Endothelial cell of umbilical vein (primary cell): ENCODE results near the gene CELF5. TPM values are rescaled to one million over a fixed set of nuclear protein-coding genes. Genes with fewer than 3 reads are reported as not detected.

Experiments
- BruUV-seq: library from RNA; stranded (reverse); fragments of 400-500 nt; replicated peaks from 2 replicates; lab custom pipeline; 2021; lab: Mats Ljungman, UMichigan
- CTCF ChIA-PET: fragments of 300-600, 350-600 bp; sonication (Branson Sonifier 250); formaldehyde crosslinking; loops from one replicate; lab custom pipeline; 2021; ENCODE audit warnings: antibody characterized with exemption, inconsistent platforms; lab: Charles Lee
- POLR2A ChIA-PET: fragments of 300-600, 350-600 bp; sonication (Branson Sonifier 250); formaldehyde crosslinking; loops from one replicate; lab custom pipeline; 2021; ENCODE audit warnings: antibody characterized with exemption, inconsistent platforms; lab: Charles Lee
- DNase-seq: peaks from one replicate; pipeline ENCODE4 v3.0.0-alpha.2; 2011; ENCODE audit warnings: low read depth, low spot score
- FAIRE-seq: peaks from 2 replicates; lab custom pipeline; 2011; peaks lifted over from hg19 to GRCh38; lab: Jason Lieb, UNC
- H2AFZ ChIP-seq: 2 replicates; pipeline ENCODE4 v1.6.0; 2012; ENCODE audit warnings: low read depth, low read length, control low read depth, inconsistent platforms
- H3K27ac ChIP-seq: 2 replicates; pipeline ENCODE4 v1.5.1; 2011; ENCODE audit warnings: low read depth, mild to moderate bottlenecking, control low read depth, low read length, moderate library complexity; ENCODE audit not compliant: insufficient read depth
- H3K27me3 ChIP-seq, 2 experiments: 2 replicates each; pipeline versions ENCODE4 v1.6.0 to v1.6.1; 2011; ENCODE audit warnings: low read length in 2 of 2, mixed read lengths in 1 of 2; ENCODE audit not compliant: control insufficient read depth in 2 of 2, insufficient read depth in 2 of 2
- H3K36me3 ChIP-seq, 2 experiments: 2 replicates in 1 of 2; 3 replicates in 1 of 2; pipeline ENCODE4 v1.5.1; 2011; ENCODE audit warnings: low read length in 2 of 2, mild to moderate bottlenecking in 1 of 2, moderate library complexity in 1 of 2; ENCODE audit not compliant: control insufficient read depth in 2 of 2, insufficient read depth in 2 of 2; ENCODE audit errors: extremely low read depth in 1 of 2
- H3K4me1 ChIP-seq: 3 replicates; pipeline ENCODE4 v1.5.1; 2011; ENCODE audit warnings: mild to moderate bottlenecking, low read length; ENCODE audit not compliant: control insufficient read depth, insufficient read depth; ENCODE audit errors: extremely low read depth
- H3K4me2 ChIP-seq: 2 replicates; pipeline ENCODE4 v1.6.1; 2011; ENCODE audit warnings: low read length, control low read depth, mixed read lengths; ENCODE audit not compliant: insufficient read depth
- H3K4me3 ChIP-seq, 3 experiments: fragments of 200-600 bp in 1 of 3; sonication (generic), shearing (Covaris generic) in 1 of 3; replicated peaks in 1 of 3; 2 replicates each; pipeline ENCODE4 v1.5.1; 2011 to 2016; ENCODE audit warnings: control low read depth in 3 of 3, low read length in 3 of 3, mild to moderate bottlenecking in 2 of 3, inconsistent platforms in 1 of 3, low read depth in 1 of 3, moderate library complexity in 1 of 3; ENCODE audit not compliant: insufficient read depth in 1 of 3
- H3K79me2 ChIP-seq: 2 replicates; pipeline ENCODE4 v1.6.0; 2012; ENCODE audit warnings: low read length, inconsistent platforms; ENCODE audit not compliant: control insufficient read depth, insufficient read depth
- H3K9ac ChIP-seq: replicated peaks from 2 replicates; pipeline ENCODE3; 2011; ENCODE audit warnings: low read length, control low read depth; ENCODE audit not compliant: insufficient read depth; ENCODE audit errors: extremely low read depth
- H3K9me1 ChIP-seq: replicated peaks from 3 replicates; pipeline ENCODE4 v1.6.0; 2011; ENCODE audit warnings: mild to moderate bottlenecking, low read length; ENCODE audit not compliant: control insufficient read depth, insufficient read depth; ENCODE audit errors: extremely low read depth
- H3K9me3 ChIP-seq: replicated peaks from 2 replicates; pipeline ENCODE4 v1.5.1; 2012; ENCODE audit warnings: low read length, inconsistent platforms; ENCODE audit not compliant: control insufficient read depth, insufficient read depth
- H4K20me1 ChIP-seq: replicated peaks from 2 replicates; pipeline ENCODE3; 2011; ENCODE audit warnings: mild to moderate bottlenecking, low read length; ENCODE audit not compliant: control insufficient read depth, insufficient read depth; ENCODE audit errors: extremely low read depth
- CTCF ChIP-seq, 2 donors: IDR thresholded peaks; 1 replicate in 1 of 2; 2 replicates in 1 of 2; pipeline ENCODE4 v1.5.1; 2011; ENCODE audit warnings: low read length in 2 of 2, mild to moderate bottlenecking in 2 of 2, moderate library complexity in 2 of 2, control low read depth in 1 of 2, inconsistent platforms in 1 of 2, low read depth in 1 of 2; ENCODE audit not compliant: insufficient read depth in 1 of 2; ENCODE audit errors: extremely low read depth in 1 of 2
- EZH2 ChIP-seq: IDR thresholded peaks from 2 replicates; pipeline ENCODE4 v1.6.1; 2012; ENCODE audit warnings: borderline replicate concordance, low read depth, mild to moderate bottlenecking, moderate library complexity, low read length, inconsistent platforms; ENCODE audit not compliant: severe bottlenecking
- FOS ChIP-seq: IDR thresholded peaks from 2 replicates; pipeline ENCODE4 v1.6.1; 2011; ENCODE audit warnings: mild to moderate bottlenecking, low read length, moderate library complexity, borderline replicate concordance; ENCODE audit not compliant: insufficient read depth
- GATA2 ChIP-seq: IDR thresholded peaks from 2 replicates; pipeline ENCODE4 v1.7.0; 2011; ENCODE audit warnings: low read depth, mild to moderate bottlenecking, moderate library complexity, mixed read lengths, low read length; ENCODE audit not compliant: insufficient read length, insufficient read depth
- JUN ChIP-seq: IDR thresholded peaks from 2 replicates; pipeline ENCODE4 v1.6.1; 2011; ENCODE audit warnings: borderline replicate concordance, low read depth; ENCODE audit not compliant: insufficient read length, insufficient read depth
- MYC ChIP-seq: IDR thresholded peaks from one replicate; pipeline ENCODE4 v1.6.1; 2011; ENCODE audit warnings: mild to moderate bottlenecking, low read depth, low read length
- POLR2A ChIP-seq: IDR thresholded peaks from 2 replicates; pipeline ENCODE4 v1.6.1; 2012; ENCODE audit warnings: low read depth, mild to moderate bottlenecking, control low read depth, low read length
- POLR2AphosphoS5 ChIP-seq: IDR thresholded peaks from 2 replicates; pipeline ENCODE4 v1.6.1; 2012; ENCODE audit warnings: low read depth, mild to moderate bottlenecking, control low read depth, low read length, moderate library complexity; ENCODE audit not compliant: insufficient read depth
- dilution Hi-C: fragments of 300-500 bp; cut with MboI; formaldehyde crosslinking; loops from one replicate; pipeline ENCODE4 v1.15.0; 2019; ENCODE audit warnings: low sequenced_read_pairs; ENCODE audit not compliant: extremely low pct_ligation_motif_present
- intact Hi-C: fragments of 100-400 bp; cut with micrococcal nuclease; formaldehyde crosslinking; loops from one replicate; pipeline ENCODE4 v1.10.0; 2022
- polyA plus RNA-seq, 4 experiments: library from polyadenylated mRNA; depleted of rRNA in 3 of 4; stranded (reverse) in 3 of 4; unstranded in 1 of 4; fragments of >200 nt; gene quantifications; 2 replicates each; pipeline versions ENCODE4 v1.2.1 to v1.2.3, GENCODE V29; 2011 to 2012; ENCODE audit warnings: missing spikeins in 1 of 4
- total RNA-seq: library from RNA; stranded (reverse); gene quantifications from 2 replicates; pipeline ENCODE4 v1.2.3, GENCODE V29; 2021
- TF ChIP-seq, protein P1 (sequence below): IDR thresholded peaks from 2 replicates; pipeline ENCODE4 v1.6.1; 2011; ENCODE audit not compliant: insufficient read depth, insufficient read length

CELF5 gene
- total and polyA plus RNA-seq, 2 donors (not counting 3 experiments of a cell fraction or from before 2014, with no cell fraction given), result not detected

DNA sequence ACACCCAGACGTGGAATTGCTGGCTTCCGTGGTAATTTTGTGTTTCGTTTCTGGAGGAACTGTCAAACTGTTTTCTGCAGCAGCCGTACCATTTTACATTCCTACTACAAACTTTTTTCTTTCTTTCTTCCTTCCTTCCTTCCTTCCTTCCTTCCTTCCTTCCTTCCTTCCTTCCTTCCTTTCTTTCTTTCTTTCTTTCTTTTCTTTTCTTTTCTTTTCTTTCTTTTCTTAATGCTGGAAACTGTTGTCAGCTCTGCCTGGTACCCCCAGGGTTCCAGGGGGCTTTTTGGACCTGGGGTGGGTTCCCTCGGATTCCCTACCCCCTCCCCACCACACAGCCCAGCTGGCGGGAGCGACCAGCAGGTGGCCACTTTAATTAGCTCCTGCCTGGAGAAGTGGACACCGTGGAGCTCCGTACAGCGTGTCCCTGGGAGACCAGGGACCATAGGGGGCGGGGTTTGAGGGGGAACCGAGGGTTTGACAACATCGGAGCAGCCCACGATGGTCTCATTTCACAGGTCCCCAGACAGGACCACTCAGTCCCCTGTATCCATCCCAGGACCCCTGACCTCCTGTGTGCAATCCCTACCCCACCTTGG, 24.4 kb downstream of the CELF5 start:
- Histone ChIP-seq H3K4me2 (no peak overlapping the region), H3K9ac (no peak overlapping the region), H3K36me3 (no peaks in the 10 kb centered on the region), H3K79me2 (no peaks in the 10 kb centered on the region), H3K27me3 (no peaks in the 10 kb centered on the region), H3K9me3 (no peaks in the 10 kb centered on the region), H3K4me3 (no peak overlapping the region), H3K27ac (no peak overlapping the region), H3K4me1 (no peaks in the 10 kb centered on the region), H3K9me1 (no peaks in the 10 kb centered on the region), H4K20me1 (no peaks in the 10 kb centered on the region), H2AFZ (no peak overlapping the region)
- TF ChIP-seq CTCF (IDR thresholded peaks at IDR 0.05; ENCODE audit: extremely low read depth in 1 of 2, insufficient read depth in 1 of 2, low read depth in 1 of 2, low read length in 2 of 2) (no peak), FOS (no peak), MYC (no peak), JUN (no peak), EZH2 (no peak), GATA2 (no peak), POLR2A (no peak), POLR2AphosphoS5 (no peak)
- TF ChIP-seq, protein P1, sequence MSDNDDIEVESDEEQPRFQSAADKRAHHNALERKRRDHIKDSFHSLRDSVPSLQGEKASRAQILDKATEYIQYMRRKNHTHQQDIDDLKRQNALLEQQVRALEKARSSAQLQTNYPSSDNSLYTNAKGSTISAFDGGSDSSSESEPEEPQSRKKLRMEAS, result no peak
- intact Hi-C loops, result no loop called here
- DNase-seq (no peak), FAIRE-seq (no peak)
- ChIA-PET POLR2A (no interaction called here), CTCF (no interaction called here)
- no TSS peak for BruUV-seq
- dilution Hi-C loops, result no loop called here
